HEK293 (cell line): ENCODE results near the gene MGAT4A.

Experiments used
- CTCF ChIA-PET: fragments of 350-600 bp; formaldehyde crosslinking; extraction: SDS; loops from one replicate; lab custom pipeline; 2021; ENCODE audit warnings: antibody characterized with exemption; lab: Yijun Ruan, JAX
- POLR2A ChIA-PET: fragments of 300-600 bp; formaldehyde crosslinking; extraction: SDS; loops from one replicate; lab custom pipeline; 2020; ENCODE audit warnings: antibody characterized with exemption, inconsistent platforms; lab: Yijun Ruan, JAX
- H3K27ac ChIP-seq: fragments of 200-500 bp; sonication (Bioruptor generic); 2 replicates; pipeline ENCODE4 v1.5.1; 2014; ENCODE audit warnings: low read depth, low read length, control low read depth, inconsistent platforms; ENCODE audit errors: extremely low read depth
- H3K36me3 ChIP-seq, 2 experiments: fragments of 200-500 bp in 1 of 2; sonication (Bioruptor generic) in 1 of 2; 1 replicate in 1 of 2; 2 replicates in 1 of 2; pipeline ENCODE4 v1.5.1; 2014 to 2017; ENCODE audit warnings: inconsistent platforms in 2 of 2, low read length in 2 of 2; ENCODE audit not compliant: control insufficient read depth in 2 of 2, insufficient read depth in 1 of 2
- H3K4me1 ChIP-seq: fragments of 200-500 bp; sonication (Bioruptor generic); 2 replicates; pipeline ENCODE4 v1.5.1; 2014; ENCODE audit warnings: mild to moderate bottlenecking, low read length, inconsistent platforms; ENCODE audit not compliant: control insufficient read depth, insufficient read depth
- H3K4me3 ChIP-seq: 2 replicates; pipeline ENCODE4 v1.5.1; 2011; ENCODE audit warnings: low read depth, mild to moderate bottlenecking, control low read depth, low read length, moderate library complexity
- H3K9me3 ChIP-seq: fragments of 200-500 bp; sonication (Bioruptor generic); 2 replicates; pipeline ENCODE4 v1.5.1; 2014; ENCODE audit warnings: low read depth, low read length, inconsistent platforms; ENCODE audit not compliant: control insufficient read depth, insufficient read depth
- ATF2 ChIP-seq: fragments of 450-650 bp; formaldehyde crosslinking; IDR thresholded peaks from 2 replicates; pipeline ENCODE4 v1.5.1; 2016; ENCODE audit warnings: missing biosample characterization, missing genetic modification characterization, low read depth
- CTCF ChIP-seq: fragments of 450-650 bp; formaldehyde crosslinking; IDR thresholded peaks from 2 replicates; pipeline ENCODE4 v1.5.1; 2016; ENCODE audit warnings: missing biosample characterization, missing genetic modification characterization
- KLF10 ChIP-seq: fragments of 450-650 bp; IDR thresholded peaks from 2 replicates; pipeline ENCODE4 v1.5.1; 2018; ENCODE audit warnings: missing biosample characterization, mild to moderate bottlenecking, missing genetic modification characterization
- REPIN1 ChIP-seq: fragments of 450-650 bp; formaldehyde crosslinking; IDR thresholded peaks from 2 replicates; pipeline ENCODE4 v1.5.1; 2017; ENCODE audit warnings: missing biosample characterization, missing genetic modification characterization, low read depth
- REST ChIP-seq: fragments of 450-650 bp; formaldehyde crosslinking; IDR thresholded peaks from 2 replicates; pipeline ENCODE4 v1.5.1; 2016; ENCODE audit warnings: missing biosample characterization, missing genetic modification characterization
- ZBTB6 ChIP-seq: fragments of 450-650 bp; formaldehyde crosslinking; IDR thresholded peaks from 2 replicates; pipeline ENCODE4 v1.5.1; 2017; ENCODE audit warnings: missing biosample characterization, missing genetic modification characterization
- ZBTB8A ChIP-seq: fragments of 450-650 bp; formaldehyde crosslinking; IDR thresholded peaks from 2 replicates; pipeline ENCODE4 v1.5.1; 2016; ENCODE audit warnings: missing biosample characterization, missing genetic modification characterization
- ZFP41 ChIP-seq: fragments of 450-650 bp; formaldehyde crosslinking; IDR thresholded peaks from 2 replicates; pipeline ENCODE4 v1.5.1; 2016; ENCODE audit warnings: missing biosample characterization, missing genetic modification characterization, borderline replicate concordance
- ZFP69B ChIP-seq: fragments of 450-650 bp; formaldehyde crosslinking; IDR thresholded peaks from 2 replicates; pipeline ENCODE4 v1.5.1; 2016; ENCODE audit warnings: missing biosample characterization, missing genetic modification characterization
- ZNF121 ChIP-seq: fragments of 450-650 bp; formaldehyde crosslinking; IDR thresholded peaks from 2 replicates; pipeline ENCODE4 v1.5.1; 2016; ENCODE audit warnings: missing biosample characterization, missing genetic modification characterization
- ZNF140 ChIP-seq: fragments of 450-650 bp; formaldehyde crosslinking; IDR thresholded peaks from 2 replicates; pipeline ENCODE4 v1.5.1; 2016; ENCODE audit warnings: missing biosample characterization, missing genetic modification characterization
- ZNF16 ChIP-seq: fragments of 450-650 bp; formaldehyde crosslinking; IDR thresholded peaks from 2 replicates; pipeline ENCODE4 v1.5.1; 2016; ENCODE audit warnings: low read depth, missing biosample characterization, missing genetic modification characterization
- ZNF202 ChIP-seq: fragments of 450-650 bp; formaldehyde crosslinking; IDR thresholded peaks from 2 replicates; pipeline ENCODE4 v1.5.1; 2016; ENCODE audit warnings: missing biosample characterization, missing genetic modification characterization, borderline replicate concordance
- ZNF214 ChIP-seq: fragments of 450-650 bp; formaldehyde crosslinking; IDR thresholded peaks from 2 replicates; pipeline ENCODE4 v1.5.1; 2017; ENCODE audit warnings: missing biosample characterization, mild to moderate bottlenecking, missing genetic modification characterization, borderline replicate concordance
- ZNF24 ChIP-seq: fragments of 450-650 bp; formaldehyde crosslinking; IDR thresholded peaks from 2 replicates; pipeline ENCODE4 v1.5.1; 2016; ENCODE audit warnings: missing biosample characterization, missing genetic modification characterization
- ZNF266 ChIP-seq: fragments of 450-650 bp; formaldehyde crosslinking; IDR thresholded peaks from 2 replicates; pipeline ENCODE4 v1.5.1; 2016; ENCODE audit warnings: missing biosample characterization, missing genetic modification characterization, low read depth
- ZNF311 ChIP-seq: fragments of 450-650 bp; formaldehyde crosslinking; IDR thresholded peaks from 2 replicates; pipeline ENCODE4 v1.5.1; 2017; ENCODE audit warnings: missing biosample characterization, missing genetic modification characterization, borderline replicate concordance
- ZNF488 ChIP-seq: fragments of 450-650 bp; formaldehyde crosslinking; IDR thresholded peaks from 2 replicates; pipeline ENCODE4 v1.5.1; 2016; ENCODE audit warnings: missing biosample characterization, missing genetic modification characterization
- ZNF626 ChIP-seq: fragments of 450-650 bp; sonication (Bioruptor Pico); formaldehyde crosslinking; IDR thresholded peaks from 2 replicates; pipeline ENCODE4 v1.5.1; 2018; ENCODE audit warnings: missing biosample characterization, missing genetic modification characterization, inconsistent platforms
- ZNF670 ChIP-seq: fragments of 450-650 bp; formaldehyde crosslinking; IDR thresholded peaks from 2 replicates; pipeline ENCODE4 v1.5.1; 2016; ENCODE audit warnings: missing biosample characterization, missing genetic modification characterization, low read depth
- ZSCAN16 ChIP-seq: fragments of 450-650 bp; formaldehyde crosslinking; IDR thresholded peaks from 2 replicates; pipeline ENCODE4 v1.5.1; 2016; ENCODE audit warnings: missing biosample characterization, missing genetic modification characterization

MGAT4A gene

GRCh38 chr2:98658816-98659490, 72.0 kb downstream of the MGAT4A start:
- CTCF ChIA-PET: interaction anchor here (0.6 kb wide), 1 partner anchor 189 kb away, joined by 5 read pairs; no protein-coding TSS in a partner anchor
- H3K36me3 ChIP-seq: no peaks in the 10 kb centered on the region

GRCh38 chr2:98656800-98657199, 74.1 kb downstream of the MGAT4A start:
- no peaks in the 10 kb centered on the region for H3K9me3 ChIP-seq
- ChIA-PET CTCF (interaction anchor here (0.5 to 1.9 kb wide), 4 partner anchors 11 to 523 kb away, joined by 3 to 6 read pairs (median 5); no protein-coding TSS in a partner anchor), POLR2A (no interaction called here)
- no peaks in the 10 kb centered on the region for H3K36me3 ChIP-seq
- no peaks in the 10 kb centered on the region for H3K4me1 ChIP-seq
- H3K4me3 ChIP-seq: no peak overlapping the region
- no peak overlapping the region for H3K27ac ChIP-seq
- TF ChIP-seq ZBTB8A: no peak
- no peak for TF ChIP-seq ZBTB6 (tag by site-specific recombination)
- no peak for TF ChIP-seq ZFP41
- no peak for TF ChIP-seq ZNF311 (tag by site-specific recombination)
- no peak for TF ChIP-seq CTCF (tag by site-specific recombination)
- TF ChIP-seq ZSCAN16 (tag by site-specific recombination): no peak
- TF ChIP-seq ATF2 (tag by site-specific recombination): no peak
- TF ChIP-seq ZNF121 (tag by site-specific recombination): no peak
- TF ChIP-seq ZNF266 (tag by site-specific recombination): no peak
- TF ChIP-seq KLF10 (tag by site-specific recombination): no peak
- no peak for TF ChIP-seq ZNF670 (tag by site-specific recombination)

More at GRCh38 chr2:98658816-98659490, 72.0 kb downstream of the MGAT4A start:
- no peak overlapping the region for H3K27ac ChIP-seq
- no peak for TF ChIP-seq ZBTB6 (tag by site-specific recombination)
- TF ChIP-seq REPIN1 (tag by site-specific recombination): no peak
- TF ChIP-seq ZFP69B (tag by site-specific recombination): no peak
- TF ChIP-seq ZNF16: no peak
- TF ChIP-seq ZNF202: no peak
- no peak for TF ChIP-seq ZNF140 (tag by site-specific recombination)
- TF ChIP-seq ZNF626 (tag by site-specific recombination): no peak
- no peak for TF ChIP-seq ZNF214 (tag by site-specific recombination)
- TF ChIP-seq ZNF24 (tag by site-specific recombination): no peak
- TF ChIP-seq ZNF488: no peak
- no peak for TF ChIP-seq REST
- no peak overlapping the region for H3K4me3 ChIP-seq
- no peaks in the 10 kb centered on the region for H3K4me1 ChIP-seq
- H3K9me3 ChIP-seq: no peaks in the 10 kb centered on the region
- POLR2A ChIA-PET: no interaction called here
